ENCODE measurements around the gene ABLIM1.

Gene ABLIM1

DNA sequence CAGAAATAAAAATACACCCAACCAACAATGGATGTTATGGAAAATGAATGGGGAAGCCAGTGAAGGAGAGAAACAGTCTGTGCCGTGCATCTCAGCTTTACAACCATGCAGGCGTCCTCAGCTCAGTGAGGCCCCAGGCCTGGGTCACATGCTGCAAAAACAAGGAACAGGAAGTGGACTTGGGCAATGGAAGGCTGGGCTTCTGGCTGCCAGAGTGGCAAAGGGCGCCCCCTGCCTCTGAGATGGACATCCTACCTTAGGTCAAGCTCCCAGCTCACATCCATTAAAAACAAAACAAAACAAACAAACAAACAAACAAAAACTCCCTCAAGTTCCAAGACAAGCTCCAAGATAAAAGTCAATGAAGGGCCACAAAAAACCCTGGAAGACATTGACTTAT, 199.1 kb downstream of the ABLIM1 start:
- POLR2A ChIA-PET = no interaction called here
- CTCF ChIA-PET = interaction anchor here (0.7 to 1.6 kb wide), 5 partner anchors 9 to 155 kb away, joined by 3 to 14 read pairs (median 3); no protein-coding TSS in a partner anchor
- DNase-seq (ENCODE audit: extremely low spot score) = peak; percentile 63
- TF ChIP-seq, protein P1, sequence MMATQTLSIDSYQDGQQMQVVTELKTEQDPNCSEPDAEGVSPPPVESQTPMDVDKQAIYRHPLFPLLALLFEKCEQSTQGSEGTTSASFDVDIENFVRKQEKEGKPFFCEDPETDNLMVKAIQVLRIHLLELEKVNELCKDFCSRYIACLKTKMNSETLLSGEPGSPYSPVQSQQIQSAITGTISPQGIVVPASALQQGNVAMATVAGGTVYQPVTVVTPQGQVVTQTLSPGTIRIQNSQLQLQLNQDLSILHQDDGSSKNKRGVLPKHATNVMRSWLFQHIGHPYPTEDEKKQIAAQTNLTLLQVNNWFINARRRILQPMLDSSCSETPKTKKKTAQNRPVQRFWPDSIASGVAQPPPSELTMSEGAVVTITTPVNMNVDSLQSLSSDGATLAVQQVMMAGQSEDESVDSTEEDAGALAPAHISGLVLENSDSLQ (IDR thresholded peaks at IDR 0.05) = no peak
- no peak for TF ChIP-seq NFRKB (IDR thresholded peaks at IDR 0.05)
- no peak for TF ChIP-seq TARDBP (IDR thresholded peaks at IDR 0.05)
- no peak for TF ChIP-seq HDGF (IDR thresholded peaks at IDR 0.05; ENCODE audit: borderline replicate concordance)
- TF ChIP-seq FOXK2 (IDR thresholded peaks at IDR 0.05) = no peak
- TF ChIP-seq LEF1 (IDR thresholded peaks at IDR 0.05; ENCODE audit: borderline replicate concordance) = no peak
- no peak for TF ChIP-seq ARNT (IDR thresholded peaks at IDR 0.05)
- TF ChIP-seq CTBP1 (IDR thresholded peaks at IDR 0.05; ENCODE audit: borderline replicate concordance) = no peak
- no peak for TF ChIP-seq FOXA1 (IDR thresholded peaks at IDR 0.05)
- no peak for TF ChIP-seq L3MBTL2 (conservative IDR thresholded peaks at IDR 0.05)

DNA sequence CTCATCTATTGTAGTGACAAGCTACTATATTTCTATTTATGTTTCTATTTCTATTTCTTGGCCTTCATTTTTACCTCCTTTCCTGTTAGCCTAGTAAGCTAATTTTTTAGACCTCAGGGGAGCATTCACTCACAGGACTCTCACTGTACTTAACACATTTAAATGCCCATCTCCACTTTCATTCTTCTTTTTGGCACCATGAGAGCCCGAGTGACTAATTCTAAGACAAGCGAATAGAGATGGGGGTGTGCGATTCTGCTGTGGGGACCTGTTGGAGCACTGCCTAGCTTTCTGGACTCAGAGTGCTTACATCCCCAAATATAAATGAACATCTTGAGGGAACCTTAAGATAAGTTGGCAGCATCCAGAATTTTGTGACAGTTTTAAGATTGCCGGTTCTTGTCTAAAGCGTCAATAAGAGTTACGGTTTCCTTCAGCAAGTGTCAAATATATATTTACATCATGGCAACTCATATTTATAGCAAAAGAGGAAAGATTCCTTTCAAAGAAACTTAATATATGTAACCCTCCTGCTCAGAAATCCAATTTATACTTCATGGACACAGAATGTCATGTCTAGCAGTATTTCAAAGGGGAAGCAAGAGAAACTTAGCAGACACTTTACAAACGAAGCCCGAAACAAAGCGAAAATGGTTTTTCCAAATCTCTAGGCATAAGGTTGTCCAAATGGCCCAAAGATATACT, 199.7 kb downstream of the ABLIM1 start:
- POLR2A ChIA-PET = no interaction called here
- DNase-seq (ENCODE audit: extremely low spot score) = no peak
- CTCF ChIA-PET = interaction anchor here (0.7 to 1.6 kb wide), 5 partner anchors 9 to 155 kb away, joined by 3 to 14 read pairs (median 3); no protein-coding TSS in a partner anchor
- TF ChIP-seq CTBP1 (IDR thresholded peaks at IDR 0.05; ENCODE audit: borderline replicate concordance) (no peak), FOXK2 (IDR thresholded peaks at IDR 0.05) (no peak)

DNA sequence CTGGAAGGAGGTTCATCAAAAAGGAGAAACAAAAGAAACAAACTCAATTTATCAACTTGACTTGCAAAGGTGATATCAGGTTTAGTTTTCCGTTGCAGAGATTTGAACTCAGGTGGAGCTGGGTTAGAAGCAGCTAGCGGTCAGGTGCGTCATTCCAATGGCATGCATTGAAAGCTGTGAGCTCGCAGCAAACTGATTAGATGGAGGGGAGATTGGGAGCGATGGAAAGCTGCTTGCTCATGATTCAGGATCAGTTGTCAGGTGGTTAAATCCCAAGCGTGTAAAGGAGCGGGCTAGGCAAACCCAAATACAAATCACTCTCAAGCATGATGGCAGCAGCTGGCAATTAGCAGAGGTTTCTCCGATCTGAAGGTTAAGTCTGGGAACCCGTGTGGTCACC, 204.5 kb downstream of the ABLIM1 start:
- DNase-seq (ENCODE audit: extremely low spot score) = no peak
- TF ChIP-seq LEF1 (IDR thresholded peaks at IDR 0.05; ENCODE audit: borderline replicate concordance) = no peak
- no peak for TF ChIP-seq FOXA1 (IDR thresholded peaks at IDR 0.05)
- TF ChIP-seq NFRKB (IDR thresholded peaks at IDR 0.05) = no peak
- no peak for TF ChIP-seq ARNT (IDR thresholded peaks at IDR 0.05)
- TF ChIP-seq FOXK2 (IDR thresholded peaks at IDR 0.05) = no peak
- TF ChIP-seq HDGF (IDR thresholded peaks at IDR 0.05; ENCODE audit: borderline replicate concordance) = no peak
- no peak for TF ChIP-seq SP1 (IDR thresholded peaks at IDR 0.05)
- no peak for TF ChIP-seq ZNF384 (IDR thresholded peaks at IDR 0.05)
- CTCF ChIA-PET = interaction anchor here (1.2 kb wide), 1 partner anchor 18 kb away, joined by 3 read pairs; no protein-coding TSS in a partner anchor
- POLR2A ChIA-PET = no interaction called here

DNA sequence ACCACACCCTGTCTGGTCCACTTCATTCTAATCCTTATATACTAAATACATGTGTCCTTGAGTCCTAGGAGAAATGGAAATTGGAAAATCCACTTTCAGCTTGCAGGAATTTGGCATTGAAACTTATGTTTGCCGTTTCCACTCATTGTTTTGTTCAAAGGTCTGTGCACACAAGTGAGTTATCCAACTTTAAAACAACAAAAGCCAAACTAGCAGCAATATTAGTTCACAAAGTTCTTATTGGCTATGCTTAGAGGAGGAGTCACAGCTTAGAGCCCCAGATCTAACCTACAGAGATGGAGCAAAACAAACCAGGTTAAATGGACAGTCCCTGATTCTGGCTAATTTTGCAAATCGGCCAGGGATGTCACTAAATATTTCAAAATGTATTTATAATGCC, 209.2 kb downstream of the ABLIM1 start:
- ChIA-PET POLR2A (no interaction called here), CTCF (no interaction called here)
- TF ChIP-seq ELF4 (IDR thresholded peaks at IDR 0.05) (no peak), ARNT (IDR thresholded peaks at IDR 0.05) (no peak), LEF1 (IDR thresholded peaks at IDR 0.05; ENCODE audit: borderline replicate concordance) (no peak), ZNF384 (IDR thresholded peaks at IDR 0.05) (no peak), BHLHE40 (IDR thresholded peaks at IDR 0.05; ENCODE audit: borderline replicate concordance) (no peak), CTBP1 (IDR thresholded peaks at IDR 0.05; ENCODE audit: borderline replicate concordance) (no peak), SP1 (IDR thresholded peaks at IDR 0.05) (no peak), NFRKB (IDR thresholded peaks at IDR 0.05) (no peak), TARDBP (IDR thresholded peaks at IDR 0.05) (no peak), FOXM1 (IDR thresholded peaks at IDR 0.05; ENCODE audit: borderline replicate concordance) (no peak), HDGF (IDR thresholded peaks at IDR 0.05; ENCODE audit: borderline replicate concordance) (no peak), SUZ12 (IDR thresholded peaks at IDR 0.05) (no peak), L3MBTL2 (conservative IDR thresholded peaks at IDR 0.05) (no peak), FOXK2 (IDR thresholded peaks at IDR 0.05) (no peak)
- TF ChIP-seq, protein P1 (IDR thresholded peaks at IDR 0.05) = no peak
- DNase-seq (ENCODE audit: extremely low spot score) = no peak

DNA sequence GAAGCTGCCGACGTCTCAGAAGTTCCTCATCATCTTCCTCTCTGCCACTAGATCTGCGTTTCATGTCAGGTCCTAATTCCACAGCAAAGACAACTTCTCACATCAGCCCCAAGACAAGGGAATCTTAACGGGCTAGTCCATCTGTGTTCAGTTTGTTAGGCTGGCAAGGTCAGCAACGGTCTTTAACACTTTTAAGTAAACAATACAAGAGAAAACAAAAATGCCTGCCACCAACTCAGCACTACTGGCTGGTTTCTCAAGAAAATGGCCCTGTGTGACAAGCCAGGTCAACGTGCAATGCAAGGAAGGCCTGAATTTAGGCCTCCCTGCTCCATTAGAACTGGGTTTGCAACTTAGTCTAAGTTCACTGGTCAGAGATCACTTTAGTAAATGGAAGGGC, 212.7 kb downstream of the ABLIM1 start:
- DNase-seq (ENCODE audit: extremely low spot score) = no peak
- CTCF ChIA-PET = no interaction called here
- POLR2A ChIA-PET = no interaction called here
- TF ChIP-seq CTBP1 (IDR thresholded peaks at IDR 0.05; ENCODE audit: borderline replicate concordance) (no peak), FOXK2 (IDR thresholded peaks at IDR 0.05) (no peak), FOXA1 (IDR thresholded peaks at IDR 0.05) (no peak), NFRKB (IDR thresholded peaks at IDR 0.05) (no peak), ARNT (IDR thresholded peaks at IDR 0.05) (no peak), BHLHE40 (IDR thresholded peaks at IDR 0.05; ENCODE audit: borderline replicate concordance) (no peak), HDGF (IDR thresholded peaks at IDR 0.05; ENCODE audit: borderline replicate concordance) (no peak), ZNF384 (IDR thresholded peaks at IDR 0.05) (no peak), SP1 (IDR thresholded peaks at IDR 0.05) (no peak), FOXM1 (IDR thresholded peaks at IDR 0.05; ENCODE audit: borderline replicate concordance) (no peak), ELF4 (IDR thresholded peaks at IDR 0.05) (no peak), L3MBTL2 (conservative IDR thresholded peaks at IDR 0.05) (no peak), SUZ12 (IDR thresholded peaks at IDR 0.05) (no peak), TARDBP (IDR thresholded peaks at IDR 0.05) (no peak), LEF1 (IDR thresholded peaks at IDR 0.05; ENCODE audit: borderline replicate concordance) (no peak)
- TF ChIP-seq, protein P1 (IDR thresholded peaks at IDR 0.05) = no peak

DNA sequence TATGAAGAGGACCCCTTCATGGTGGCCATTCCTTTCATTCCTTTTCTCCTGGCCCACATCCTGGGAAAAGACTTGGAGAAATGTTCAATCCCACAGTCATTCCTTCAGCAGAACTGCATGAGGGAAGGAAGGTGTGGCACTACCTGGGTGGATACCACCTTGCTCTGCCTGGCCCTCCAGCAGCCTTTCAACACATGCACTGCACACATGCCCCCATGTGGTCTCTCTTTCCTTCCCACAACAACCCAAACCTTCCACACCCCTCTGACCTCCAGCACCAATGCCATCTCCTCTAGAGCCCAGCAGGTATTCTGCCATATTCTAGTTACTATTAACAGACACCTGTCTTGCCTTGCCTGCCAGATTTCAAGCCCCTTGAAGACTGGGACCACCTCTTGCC, 213.3 kb downstream of the ABLIM1 start:
- no peak for DNase-seq (ENCODE audit: extremely low spot score)
- ChIA-PET CTCF (no interaction called here), POLR2A (no interaction called here)
- TF ChIP-seq FOXK2 (IDR thresholded peaks at IDR 0.05) (no peak), ARNT (IDR thresholded peaks at IDR 0.05) (no peak), ELF4 (IDR thresholded peaks at IDR 0.05) (no peak), TARDBP (IDR thresholded peaks at IDR 0.05) (no peak), SP1 (IDR thresholded peaks at IDR 0.05) (no peak)
- TF ChIP-seq, protein P1 (IDR thresholded peaks at IDR 0.05) = no peak

Measured in HEK293T (cell line).